ENCODE data around the gene SGTA. TPM values are rescaled to one million over a fixed set of nuclear protein-coding genes. Genes with fewer than 3 reads are reported as not detected.
"Not testable (repeated sequence)": the region's sequence is repeated elsewhere in the genome, so short reads cannot be mapped to it uniquely, and the experiment has no call there.

The SGTA gene
- total RNA-seq, 1 donor from 2014 or later: 64.4 TPM

- DNase-seq (ENCODE audit: extremely low spot score, unreplicated experiment): no peak
- H3K9me3 Mint-ChIP-seq: peaks cover 4% of the 10 kb centered on the region
- H3K27me3 Mint-ChIP-seq: no peaks in the 10 kb centered on the region
- no peak overlapping the region for H3K4me3 Mint-ChIP-seq
- H3K27ac Mint-ChIP-seq: no peak overlapping the region
- H3K4me1 Mint-ChIP-seq (ENCODE audit: unreplicated experiment): no peaks in the 10 kb centered on the region
- no peak for TF ChIP-seq CTCF (conservative IDR thresholded peaks at IDR 0.05)
- peaks cover 23% of the 10 kb centered on the region for H3K36me3 Mint-ChIP-seq
Measured at GRCh38 chr19:2822846-2823245, 39.8 kb upstream of the SGTA start.

- peak overlapping the region; percentile 93 for H3K4me3 Mint-ChIP-seq
- H3K27ac Mint-ChIP-seq: no peak overlapping the region
- no peaks in the 10 kb centered on the region for H3K4me1 Mint-ChIP-seq (ENCODE audit: unreplicated experiment)
- peak; percentile 70 for DNase-seq (ENCODE audit: extremely low spot score, unreplicated experiment)
- peaks cover 7% of the 10 kb centered on the region for H3K36me3 Mint-ChIP-seq
- no peaks in the 10 kb centered on the region for H3K27me3 Mint-ChIP-seq
- TF ChIP-seq CTCF (conservative IDR thresholded peaks at IDR 0.05): no peak
- no peaks in the 10 kb centered on the region for H3K9me3 Mint-ChIP-seq
Measured at GRCh38 chr19:2820112-2820702, 37.1 kb upstream of the SGTA start.

- Mint-ChIP-seq H3K27ac (peak within 1 kb of the TSS; percentile 39), H3K4me1 (ENCODE audit: unreplicated experiment) (no peaks in the 10 kb centered on the region), H3K4me3 (peak within 1 kb of the TSS; percentile 93), H3K36me3 (peaks cover 4% of the 10 kb centered on the region), H3K9me3 (no peaks in the 10 kb centered on the region), H3K27me3 (no peaks in the 10 kb centered on the region)
- peak; percentile 99 for DNase-seq (ENCODE audit: extremely low spot score, unreplicated experiment)
- peak; percentile 91 for TF ChIP-seq CTCF (conservative IDR thresholded peaks at IDR 0.05)
Measured at GRCh38 chr19:2819540-2820111, 36.6 kb upstream of the SGTA start, which contains the start of gene ZNF554. TSS of gene ZNF554 (plus strand) at chr19:2819868. CDS start at chr19:2820072, 204 bp downstream.

- not testable (repeated sequence) for H3K27me3 Mint-ChIP-seq; H3K9me3 Mint-ChIP-seq; H3K4me1 Mint-ChIP-seq (ENCODE audit: unreplicated experiment); H3K36me3 Mint-ChIP-seq; DNase-seq (ENCODE audit: extremely low spot score, unreplicated experiment)
- Mint-ChIP-seq H3K27ac (peak overlapping the region; percentile 56), H3K4me3 (peak overlapping the region; percentile 71)
Measured at GRCh38 chr19:2817237-2817829, 34.3 kb upstream of the SGTA start.

- no peak for TF ChIP-seq CTCF (conservative IDR thresholded peaks at IDR 0.05)
- Mint-ChIP-seq H3K27ac (no peak overlapping the region), H3K36me3 (no peaks in the 10 kb centered on the region)
Measured at GRCh38 chr19:2816641-2817040, 33.6 kb upstream of the SGTA start.

GRCh38 chr19:2815923-2816322 lies 32.9 kb upstream of the SGTA start:
- Mint-ChIP-seq H3K4me3 (no peak overlapping the region), H3K4me1 (ENCODE audit: unreplicated experiment) (no peaks in the 10 kb centered on the region), H3K9me3 (no peaks in the 10 kb centered on the region), H3K27ac (no peak overlapping the region), H3K36me3 (no peaks in the 10 kb centered on the region), H3K27me3 (no peaks in the 10 kb centered on the region)
- TF ChIP-seq CTCF (conservative IDR thresholded peaks at IDR 0.05): no peak
- DNase-seq (ENCODE audit: extremely low spot score, unreplicated experiment): no peak

More at GRCh38 chr19:2816641-2817040, 33.6 kb upstream of the SGTA start:
- Mint-ChIP-seq H3K4me1 (ENCODE audit: unreplicated experiment) (no peaks in the 10 kb centered on the region), H3K4me3 (no peak overlapping the region), H3K9me3 (no peaks in the 10 kb centered on the region), H3K27me3 (no peaks in the 10 kb centered on the region)
- no peak for DNase-seq (ENCODE audit: extremely low spot score, unreplicated experiment)
